IPS-18c (cell line): ENCODE measurements around the gene BMI1.
A peak's percentile ranks its signal among the peaks of the same experiment; 100 is the strongest.
"Not testable (repeated sequence)": the region's sequence is repeated elsewhere in the genome, so short reads cannot be mapped to it uniquely, and the experiment has no call there.

ENCODE experiments used
- H3K4me3 ChIP-seq: 2 replicates; pipeline ENCODE4 v1.7.0; 2013; ENCODE audit warnings: low read depth, mild to moderate bottlenecking, low read length, moderate library complexity; ENCODE audit not compliant: insufficient read depth
- H3K9me3 ChIP-seq: one replicate; pipeline ENCODE4 v1.6.1; 2013; ENCODE audit warnings: mild to moderate bottlenecking, low read length, moderate library complexity; ENCODE audit not compliant: control insufficient read depth, insufficient read depth

Gene BMI1

DNA sequence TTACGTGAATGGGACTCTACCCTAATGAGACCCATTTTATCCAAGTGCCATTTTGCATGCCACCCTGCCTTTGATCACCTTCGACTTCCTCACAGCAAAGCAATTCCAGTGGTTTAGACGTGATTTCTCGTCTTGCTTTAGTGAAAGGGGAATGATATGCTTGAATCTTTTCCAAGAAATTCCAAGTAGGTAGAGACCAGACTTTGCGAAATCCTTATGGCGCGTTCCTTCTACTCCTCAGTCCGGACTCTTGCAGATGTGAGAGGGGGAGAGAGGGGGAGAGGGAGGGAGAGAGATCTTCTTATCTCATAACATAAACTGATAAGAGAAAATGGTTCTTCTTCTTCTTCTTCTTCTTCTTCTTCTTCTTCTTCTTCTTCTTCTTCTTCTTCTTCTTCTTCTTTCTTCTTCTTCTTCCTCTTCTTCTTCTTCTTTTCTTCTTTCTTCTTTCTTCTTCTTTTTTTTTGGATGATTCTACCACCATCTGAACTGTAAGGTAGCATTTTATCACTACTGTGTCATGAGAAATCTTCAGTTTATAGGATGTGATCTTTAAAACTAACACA is 25.3 kb downstream of the BMI1 start:
- H3K9me3 ChIP-seq, result no peaks in the 10 kb centered on the region
- H3K4me3 ChIP-seq, result peak overlapping the region; percentile 48; the same call in 1 of the 2 replicates

DNA sequence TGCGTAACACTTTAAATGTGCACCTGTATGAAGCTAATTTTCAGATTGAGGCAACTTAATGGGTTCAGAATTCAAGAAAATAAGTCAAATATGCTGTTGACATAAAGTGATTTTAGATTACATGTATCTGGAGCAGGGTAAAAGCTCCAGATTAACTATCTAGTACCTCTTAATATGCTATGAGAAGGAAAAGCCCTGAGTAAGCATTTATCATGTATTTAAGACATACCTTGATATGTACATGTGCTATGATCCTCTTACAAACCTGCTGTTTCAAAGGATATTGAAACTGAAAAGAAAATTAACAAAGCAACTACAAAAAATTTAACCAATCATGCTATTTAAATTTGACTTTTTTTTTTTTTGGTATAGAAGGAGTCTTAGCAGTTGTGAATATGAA is 28.9 kb downstream of the BMI1 start:
- H3K4me3 ChIP-seq, result no peak overlapping the region
- no peaks in the 10 kb centered on the region for H3K9me3 ChIP-seq

DNA sequence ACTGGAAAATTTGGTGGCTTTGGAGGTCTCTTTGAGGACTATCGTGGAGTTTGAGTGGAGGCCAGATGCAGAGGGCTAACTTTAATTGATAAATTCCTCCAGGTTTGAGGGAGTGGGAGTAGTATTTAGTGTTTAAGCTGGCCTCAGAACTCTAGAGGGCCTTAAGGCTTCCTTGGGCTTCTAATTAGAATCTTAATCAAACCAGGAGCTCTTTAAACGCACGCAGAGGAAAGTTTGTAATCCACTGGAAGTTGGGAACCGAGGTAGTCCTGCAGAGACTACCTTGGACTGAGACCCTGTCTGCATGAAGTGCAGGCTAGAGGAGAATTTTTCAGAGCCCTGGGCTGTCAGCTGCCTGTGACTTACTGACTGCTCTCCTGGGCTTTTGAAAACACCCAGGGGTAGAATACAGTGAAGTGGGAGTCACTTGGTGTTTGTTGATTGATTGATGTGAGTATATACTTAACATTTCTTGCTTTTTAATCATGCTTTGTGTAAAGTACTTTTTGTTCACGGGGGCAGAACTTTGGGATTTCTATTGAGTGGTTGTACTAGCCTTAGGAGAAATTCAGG is 30.3 kb downstream of the BMI1 start:
- no peak overlapping the region for H3K4me3 ChIP-seq
- no peaks in the 10 kb centered on the region for H3K9me3 ChIP-seq

DNA sequence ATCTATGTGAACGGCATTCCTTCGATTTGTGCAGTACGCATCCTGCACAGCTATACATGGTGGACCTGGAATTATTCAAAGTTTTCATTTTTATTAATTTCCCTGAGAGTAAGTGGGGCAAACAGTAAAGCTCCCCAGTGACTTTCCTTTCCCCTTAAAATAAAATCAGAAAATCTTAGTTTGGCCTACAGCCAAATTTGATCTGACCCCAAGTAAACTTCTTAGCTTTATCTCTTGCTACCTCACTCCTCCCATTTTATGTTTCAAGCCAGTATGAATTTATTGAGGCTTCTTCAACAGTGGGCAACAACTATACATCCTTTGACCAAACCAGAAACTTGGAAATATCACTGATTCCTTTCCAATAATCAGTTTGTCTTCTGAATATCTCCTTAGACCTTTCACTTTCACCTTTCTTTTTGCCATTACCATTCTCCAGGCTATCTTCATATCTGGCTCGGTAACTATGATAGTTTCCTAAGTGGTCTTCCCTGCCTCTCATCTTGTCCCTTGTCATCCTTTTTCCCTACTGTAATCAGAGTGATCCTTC is 35.5 kb downstream of the BMI1 start:
- Histone ChIP-seq H3K4me3 (no peak overlapping the region), H3K9me3 (no peaks in the 10 kb centered on the region)

DNA sequence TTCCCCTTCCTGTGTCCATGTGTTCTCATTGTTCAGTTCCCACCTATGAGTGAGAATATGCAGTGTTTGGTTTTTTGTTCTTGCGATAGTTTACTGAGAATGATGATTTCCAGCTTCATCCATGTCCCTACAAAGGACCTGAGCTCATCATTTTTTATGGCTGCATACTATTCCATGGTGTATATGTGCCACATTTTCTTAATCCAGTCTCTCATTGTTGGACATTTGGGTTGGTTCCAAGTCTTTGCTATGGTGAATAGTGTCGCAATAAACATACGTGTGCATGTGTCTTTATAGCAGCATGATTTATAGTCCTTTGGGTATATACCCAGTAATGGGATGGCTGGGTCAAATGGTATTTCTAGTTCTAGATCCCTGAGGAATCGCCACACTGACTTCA is 36.9 kb downstream of the BMI1 start:
- H3K4me3 ChIP-seq, H3K9me3 ChIP-seq: not testable (repeated sequence)

DNA sequence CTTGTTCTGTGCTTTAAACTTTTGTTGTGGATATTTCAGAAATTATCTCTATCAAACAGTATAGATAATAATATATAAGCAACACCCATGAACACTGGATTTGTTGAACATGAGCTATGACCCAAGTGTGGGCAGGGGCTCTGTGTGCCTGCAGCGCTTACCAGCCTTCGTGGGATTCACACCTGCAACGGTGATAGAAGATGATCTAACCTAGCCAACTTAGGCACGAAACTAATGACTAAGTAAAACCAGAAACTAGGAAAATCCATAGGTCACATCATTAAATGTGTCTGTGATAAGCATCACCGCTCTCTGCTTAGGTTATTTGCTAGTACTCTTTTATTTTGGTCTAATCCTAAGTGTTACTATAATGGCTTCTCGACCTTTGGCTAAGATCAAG is 42.4 kb downstream of the BMI1 start:
- H3K4me3 ChIP-seq, result no peak overlapping the region
- no peaks in the 10 kb centered on the region for H3K9me3 ChIP-seq

DNA sequence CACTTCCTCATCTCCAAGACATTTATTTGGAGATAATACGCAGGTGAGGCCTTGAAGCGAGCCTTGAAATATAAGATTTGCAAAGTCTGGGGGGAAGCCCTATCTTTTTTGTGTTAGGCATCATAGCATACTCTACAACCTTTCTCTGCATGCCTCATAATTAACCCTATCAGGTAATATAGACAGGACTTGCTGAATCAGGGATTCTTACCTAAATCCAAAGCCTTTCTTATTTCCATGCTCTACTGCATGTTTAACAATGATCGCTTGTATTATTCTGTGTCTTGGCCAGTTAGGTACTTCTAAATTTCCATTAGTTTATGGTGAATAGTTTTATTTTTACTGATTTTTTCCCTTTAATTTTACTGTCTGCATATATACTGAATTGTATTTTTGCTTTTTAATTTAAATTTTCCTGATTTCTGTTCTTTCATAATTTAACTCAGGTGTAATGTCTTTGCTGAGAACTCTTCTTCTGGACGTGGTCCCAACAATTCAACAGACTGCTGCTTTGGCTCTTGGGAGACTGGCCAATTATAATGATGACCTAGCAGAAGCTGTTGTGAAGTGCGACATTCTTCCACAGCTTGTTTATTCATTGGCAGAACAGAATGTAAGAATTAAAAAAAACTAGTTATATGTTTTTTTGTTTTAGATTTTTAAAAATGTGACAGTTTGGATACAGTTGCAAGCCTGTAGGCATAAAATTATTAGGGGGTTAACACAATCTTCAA is 43.7 kb downstream of the BMI1 start:
- no peaks in the 10 kb centered on the region for H3K9me3 ChIP-seq
- H3K4me3 ChIP-seq, result no peak overlapping the region

DNA sequence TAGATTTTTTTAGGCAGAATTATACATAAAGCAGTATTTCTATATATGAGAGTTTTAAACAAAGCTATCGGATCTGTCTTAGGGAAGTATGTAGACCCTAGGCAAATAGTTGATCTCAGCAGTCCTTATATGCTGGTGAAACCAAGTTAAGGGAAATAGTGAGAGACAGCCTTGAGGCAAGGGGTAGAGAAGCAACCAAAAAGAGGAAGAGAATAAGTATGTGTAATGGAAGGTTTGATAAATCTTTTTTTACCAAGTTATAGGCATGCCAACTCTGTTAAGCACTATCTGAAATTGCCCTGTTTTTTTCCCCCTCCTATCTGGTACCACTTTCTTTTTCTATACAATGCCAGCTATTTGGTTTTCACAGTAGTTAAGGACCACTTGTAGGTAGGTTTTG is 44.3 kb downstream of the BMI1 start:
- no peak overlapping the region for H3K4me3 ChIP-seq
- no peaks in the 10 kb centered on the region for H3K9me3 ChIP-seq

DNA sequence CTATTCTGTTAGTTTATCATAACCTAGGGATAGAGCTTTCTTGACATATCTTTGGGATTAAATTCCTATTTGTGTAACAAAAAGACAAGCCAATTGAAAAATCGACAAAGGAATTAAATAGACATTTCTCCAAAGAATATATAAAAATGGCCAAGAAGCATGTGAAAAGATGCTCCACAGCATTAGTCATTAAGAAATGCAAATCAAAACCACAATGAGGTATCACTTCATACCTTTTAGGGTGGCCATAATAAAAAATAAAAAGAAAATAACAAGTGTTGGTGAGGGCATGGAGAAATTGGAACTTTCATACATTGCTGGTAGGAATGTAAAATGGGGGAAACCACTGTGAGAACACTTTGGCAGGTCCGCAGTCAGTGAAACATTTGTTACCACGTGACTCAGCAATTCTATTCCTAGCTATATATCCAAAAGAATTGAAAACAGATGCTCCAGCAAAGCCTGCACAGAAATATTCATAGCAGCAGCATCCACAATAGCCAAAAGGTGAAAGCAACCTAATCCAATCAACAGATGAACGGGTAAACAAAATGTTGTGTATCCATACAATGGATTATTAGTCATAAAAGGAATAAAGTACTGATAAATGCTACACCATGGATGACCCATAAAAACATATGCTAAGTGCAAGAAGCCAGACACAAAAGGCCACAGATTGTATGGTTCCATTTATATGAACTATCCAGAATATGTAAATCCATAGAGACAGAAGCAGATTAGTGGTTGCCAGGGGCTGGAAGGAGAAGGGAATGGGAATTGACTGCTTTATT is 44.9 kb downstream of the BMI1 start:
- Histone ChIP-seq H3K9me3 (no peaks in the 10 kb centered on the region), H3K4me3 (no peak overlapping the region)

DNA sequence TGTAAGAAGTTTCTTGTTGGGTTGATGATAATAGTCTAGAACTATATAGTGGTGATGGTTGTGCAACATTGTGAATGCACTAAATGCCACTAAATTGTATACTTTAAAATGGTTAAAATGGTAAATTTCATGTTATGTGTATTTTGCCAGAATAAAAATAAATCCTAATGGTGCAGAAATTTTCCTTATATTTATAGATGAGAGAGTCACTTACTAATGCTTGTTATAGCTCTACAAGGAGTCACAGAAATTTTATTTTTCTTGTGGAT is 45.5 kb downstream of the BMI1 start:
- H3K4me3 ChIP-seq, result no peak overlapping the region
- no peaks in the 10 kb centered on the region for H3K9me3 ChIP-seq

DNA sequence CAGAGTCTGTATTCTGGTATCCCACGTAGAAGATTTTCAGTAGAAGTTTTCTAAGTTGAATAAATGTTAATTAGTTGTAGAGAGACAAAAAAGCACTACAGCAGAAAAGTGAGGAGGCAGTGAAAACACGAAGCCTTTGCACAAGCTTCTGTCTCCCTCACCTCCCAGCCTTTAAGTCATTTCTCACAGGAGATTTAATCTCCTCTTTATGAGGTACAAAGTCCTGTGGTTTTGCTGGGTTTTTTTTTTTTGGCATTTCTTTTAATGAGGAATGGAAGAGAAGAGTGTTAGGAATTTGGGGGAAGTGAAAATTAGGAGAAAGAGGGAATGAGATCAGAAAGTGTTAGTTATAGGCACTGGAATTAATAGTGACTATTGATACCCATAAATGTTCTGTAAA is 45.9 kb downstream of the BMI1 start:
- Histone ChIP-seq H3K9me3 (no peaks in the 10 kb centered on the region), H3K4me3 (no peak overlapping the region)

DNA sequence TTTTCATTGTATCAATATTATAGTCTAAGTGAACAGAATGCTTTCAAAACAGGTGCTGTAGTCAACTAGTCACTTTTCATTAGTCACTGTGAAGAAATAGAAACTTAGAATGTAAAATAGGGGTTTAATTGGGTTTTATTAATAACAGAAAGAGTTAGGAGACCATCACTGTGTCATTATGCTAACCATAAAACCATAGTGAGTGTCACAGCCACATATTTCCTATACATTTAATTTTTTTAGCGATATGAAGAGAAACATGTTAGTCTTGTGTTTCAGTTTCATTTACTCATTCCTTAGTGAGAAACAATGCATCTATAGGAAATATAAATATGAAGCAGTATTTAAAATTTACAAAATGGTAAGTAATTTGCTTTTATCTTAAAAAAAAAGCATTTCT is 46.6 kb downstream of the BMI1 start:
- Histone ChIP-seq H3K4me3 (no peak overlapping the region), H3K9me3 (no peaks in the 10 kb centered on the region)

DNA sequence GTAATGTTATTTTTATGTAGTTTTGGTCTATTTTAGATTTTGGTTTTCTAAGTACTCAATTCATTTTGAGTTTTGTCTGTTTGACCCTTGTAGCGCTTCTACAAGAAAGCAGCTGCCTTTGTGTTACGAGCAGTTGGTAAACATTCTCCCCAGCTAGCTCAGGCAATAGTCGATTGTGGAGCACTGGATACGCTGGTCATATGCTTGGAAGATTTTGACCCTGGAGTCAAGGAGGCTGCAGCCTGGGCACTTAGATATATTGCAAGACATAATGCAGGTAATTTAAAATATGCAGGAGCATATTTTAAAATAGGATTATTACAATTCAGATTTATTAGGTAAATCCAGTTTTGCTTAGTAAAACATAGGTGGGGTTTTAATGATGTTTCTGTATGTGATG is 47.5 kb downstream of the BMI1 start:
- no peak overlapping the region for H3K4me3 ChIP-seq

DNA sequence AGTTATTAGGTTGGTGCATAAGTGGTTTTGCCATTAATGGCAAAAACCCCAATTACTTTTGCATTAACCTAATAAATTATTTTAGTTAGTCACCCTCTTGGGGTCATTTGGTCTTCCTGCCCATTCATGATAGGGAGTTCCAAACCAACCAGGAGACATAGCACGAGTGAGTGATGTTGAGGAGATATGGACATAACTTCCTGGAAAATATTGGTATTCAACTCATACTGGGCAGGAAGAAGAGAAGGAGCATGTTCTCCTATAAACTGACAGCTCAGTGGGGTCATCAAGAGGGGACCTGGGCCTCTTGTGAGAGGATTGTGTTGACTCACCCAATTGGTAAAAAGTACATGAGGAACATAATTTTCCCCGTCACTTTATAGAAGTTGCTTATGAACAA is 48.1 kb downstream of the BMI1 start:
- Histone ChIP-seq H3K9me3 (no peaks in the 10 kb centered on the region), H3K4me3 (no peak overlapping the region)

More for the DNA sequence above, 47.5 kb downstream of the BMI1 start:
- H3K9me3 ChIP-seq, result no peaks in the 10 kb centered on the region

DNA sequence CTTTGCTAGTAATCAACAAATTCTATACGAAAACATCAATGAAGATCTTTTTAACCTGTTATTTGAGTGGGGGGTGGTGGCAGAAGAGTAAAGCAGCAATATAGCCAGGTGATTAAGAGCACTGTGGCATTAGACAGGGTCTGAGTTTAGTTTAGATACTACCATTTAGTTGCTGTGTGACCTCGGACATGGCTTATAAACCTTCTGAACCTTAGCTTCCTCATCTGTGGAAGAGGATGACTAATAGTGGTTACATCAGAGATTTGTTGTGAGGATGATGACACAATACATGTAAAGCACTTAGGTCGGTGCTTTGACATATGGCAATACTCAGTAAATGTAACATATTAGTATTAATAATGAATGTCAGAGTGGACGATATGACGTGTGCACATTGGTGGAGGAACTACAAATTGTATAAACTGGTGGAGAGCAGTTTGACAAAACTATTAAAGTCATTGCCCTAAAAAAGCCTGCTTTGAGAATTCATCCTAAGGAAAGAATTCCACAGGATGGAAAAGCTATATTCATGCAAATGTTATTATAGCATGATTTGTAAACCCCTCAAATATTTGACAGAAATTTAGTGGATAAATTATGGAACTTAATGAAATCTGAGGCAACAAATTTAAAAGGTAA is 48.7 kb downstream of the BMI1 start:
- H3K4me3 ChIP-seq, result no peak overlapping the region
- no peaks in the 10 kb centered on the region for H3K9me3 ChIP-seq

DNA sequence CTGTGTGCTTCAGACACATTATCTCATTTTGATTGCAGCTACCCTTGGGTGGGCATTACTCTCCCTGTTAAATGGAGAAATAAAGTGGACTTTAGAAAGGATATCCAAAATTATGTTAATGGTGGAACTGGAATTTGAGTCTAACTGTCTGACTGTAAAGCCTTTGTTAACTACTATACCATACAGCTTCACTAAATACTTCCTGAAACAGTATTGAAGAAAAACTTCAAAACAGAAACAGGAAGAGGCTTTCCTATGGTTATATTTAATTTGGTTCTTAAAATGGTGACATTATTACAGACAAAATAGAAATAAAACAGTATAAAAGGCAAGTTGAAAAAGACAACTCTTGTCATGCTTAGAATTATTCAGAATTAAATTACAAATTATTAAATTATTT is 49.4 kb downstream of the BMI1 start:
- Histone ChIP-seq H3K9me3 (no peaks in the 10 kb centered on the region), H3K4me3 (no peak overlapping the region)

DNA sequence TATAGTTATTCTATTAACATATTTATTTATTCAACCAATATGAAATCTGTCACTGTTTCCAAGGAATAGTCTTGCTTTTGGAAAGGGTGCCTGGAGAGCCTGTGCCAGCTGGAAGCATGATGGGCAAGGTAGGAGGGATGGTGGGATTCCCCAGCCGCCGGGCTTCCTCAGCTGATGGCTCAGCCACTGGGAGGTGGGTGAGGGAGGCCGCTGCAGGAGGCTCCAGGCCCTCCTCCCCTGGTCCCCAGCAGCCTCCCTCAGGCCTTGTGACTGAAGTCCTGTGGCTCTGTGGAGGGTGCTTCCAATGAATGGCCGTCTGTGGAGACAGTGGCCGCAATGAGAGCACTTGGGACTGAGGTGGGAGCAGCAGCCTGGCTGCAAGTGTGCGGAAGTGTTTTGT is 51.4 kb downstream of the BMI1 start:
- no peaks in the 10 kb centered on the region for H3K9me3 ChIP-seq
- no peak overlapping the region for H3K4me3 ChIP-seq

DNA sequence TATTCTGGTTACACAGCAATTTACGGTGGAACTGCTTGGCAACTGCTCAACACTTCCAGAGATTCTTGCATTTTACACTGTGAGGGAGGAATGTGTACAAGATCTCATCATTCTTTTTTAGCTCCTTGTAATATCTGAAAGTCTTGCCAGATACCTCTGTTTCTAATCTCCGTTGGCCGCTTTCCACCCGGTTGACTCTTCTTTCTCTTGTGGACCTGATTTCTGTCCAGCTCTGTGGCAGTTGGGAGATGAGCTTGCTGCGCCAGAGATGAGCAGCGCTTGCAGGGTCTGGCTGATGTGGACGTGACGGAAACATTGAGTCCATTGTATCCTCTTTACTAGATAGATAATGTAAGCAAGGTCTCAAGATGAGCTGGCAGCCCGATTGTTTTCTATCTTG is 52.0 kb downstream of the BMI1 start:
- H3K9me3 ChIP-seq, result no peaks in the 10 kb centered on the region

More for the DNA sequence above, 52.0 kb downstream of the BMI1 start:
- no peak overlapping the region for H3K4me3 ChIP-seq
